Parathyroid adenoma (tissue), 2 donors: Measurements from ENCODE around the gene PSENEN.

Source experiments
- H2AFZ ChIP-seq: fragments of 300-600 bp; sonication (generic); one replicate; pipeline ENCODE4 v1.7.0; 2017; ENCODE audit warnings: antibody characterized with exemption, mild to moderate bottlenecking
- H3K27ac ChIP-seq: fragments of 300-600 bp; sonication (generic); one replicate; pipeline ENCODE4 v1.7.0; 2017
- H3K27me3 ChIP-seq: fragments of 300-600 bp; sonication (generic); one replicate; pipeline ENCODE4 v1.7.0; 2017; ENCODE audit warnings: low read length; ENCODE audit not compliant: control insufficient read depth, insufficient read depth
- H3K36me3 ChIP-seq: fragments of 300-600 bp; sonication (generic); one replicate; pipeline ENCODE4 v1.7.0; 2017; ENCODE audit warnings: low read length; ENCODE audit not compliant: control insufficient read depth, insufficient read depth
- H3K4me1 ChIP-seq: fragments of 300-600 bp; sonication (generic); one replicate; pipeline ENCODE4 v1.7.0; 2017; ENCODE audit warnings: control low read depth
- H3K4me2 ChIP-seq: fragments of 300-600 bp; sonication (generic); one replicate; pipeline ENCODE4 v1.7.0; 2017; ENCODE audit warnings: low read length
- H3K4me3 ChIP-seq: fragments of 300-600 bp; sonication (generic); one replicate; pipeline ENCODE4 v1.7.0; 2017; ENCODE audit warnings: low read depth, low read length
- H3K79me2 ChIP-seq: fragments of 300-600 bp; sonication (generic); one replicate; pipeline ENCODE4 v1.7.0; 2017; ENCODE audit warnings: control low read depth
- H3K9ac ChIP-seq: fragments of 300-600 bp; sonication (generic); one replicate; pipeline ENCODE4 v1.7.0; 2017; ENCODE audit warnings: mild to moderate bottlenecking
- H3K9me3 ChIP-seq: fragments of 300-600 bp; sonication (generic); one replicate; pipeline ENCODE4 v1.7.0; 2017; ENCODE audit warnings: low read length; ENCODE audit not compliant: control insufficient read depth
- CTCF ChIP-seq: fragments of 300-600 bp; sonication (generic); IDR thresholded peaks from one replicate; pipeline ENCODE4 v1.7.0; 2017; ENCODE audit warnings: antibody characterized with exemption, mild to moderate bottlenecking
- donor health status: primary hyperparathyroidism.

The PSENEN gene

GRCh38 chr19:35745328-35746086 lies at the start of gene PSENEN, which contains the start of gene U2AF1L4:
Gene PSENEN, plus strand, starts transcription at chr19:35745651. Its CDS starts 280 bp downstream, at chr19:35745931.
Gene U2AF1L4, minus strand, starts transcription at chr19:35745418. Its CDS starts 27 bp downstream, at chr19:35745391.
- Histone ChIP-seq H3K9me3 (no peaks in the 10 kb centered on the region), H3K4me3 (peak within 1 kb of the TSS; percentile 99), H2AFZ (peak within 1 kb of the TSS; percentile 87), H3K27ac (peak within 1 kb of the TSS; percentile 99), H3K79me2 (no peaks in the 10 kb centered on the region), H3K9ac (peak within 1 kb of the TSS; percentile 57), H3K4me2 (peak within 1 kb of the TSS; percentile 88), H3K4me1 (peaks cover 8% of the 10 kb centered on the region), H3K27me3 (no peaks in the 10 kb centered on the region), H3K36me3 (no peaks in the 10 kb centered on the region)
- no peak for TF ChIP-seq CTCF

- TF ChIP-seq CTCF = no peak
- no peaks in the 10 kb centered on the region for H3K79me2 ChIP-seq
- H3K27ac ChIP-seq = no peak overlapping the region
- no peaks in the 10 kb centered on the region for H3K4me1 ChIP-seq
- no peak overlapping the region for H3K9ac ChIP-seq
- H2AFZ ChIP-seq = no peak overlapping the region
- H3K4me2 ChIP-seq = no peak overlapping the region
- no peaks in the 10 kb centered on the region for H3K27me3 ChIP-seq
- no peaks in the 10 kb centered on the region for H3K36me3 ChIP-seq
- no peak overlapping the region for H3K4me3 ChIP-seq
- no peaks in the 10 kb centered on the region for H3K9me3 ChIP-seq
Observed at GRCh38 chr19:35695895-35696422, 49.5 kb upstream of the PSENEN start.

GRCh38 chr19:35696835-35697234 lies 48.6 kb upstream of the PSENEN start:
- Histone ChIP-seq H3K4me2 (no peak overlapping the region), H3K4me3 (no peak overlapping the region), H3K36me3 (no peaks in the 10 kb centered on the region), H3K9ac (no peak overlapping the region), H3K27ac (no peak overlapping the region), H3K4me1 (no peaks in the 10 kb centered on the region), H3K27me3 (no peaks in the 10 kb centered on the region), H3K79me2 (no peaks in the 10 kb centered on the region), H3K9me3 (no peaks in the 10 kb centered on the region), H2AFZ (no peak overlapping the region)
- TF ChIP-seq CTCF = no peak

- Histone ChIP-seq H3K4me2 (peak overlapping the region; percentile 73), H3K4me3 (peak overlapping the region; percentile 68), H3K9ac (no peak overlapping the region), H3K79me2 (no peaks in the 10 kb centered on the region), H3K4me1 (no peaks in the 10 kb centered on the region), H3K27ac (peak overlapping the region; percentile 5), H3K27me3 (no peaks in the 10 kb centered on the region), H2AFZ (peak overlapping the region; percentile 84), H3K36me3 (no peaks in the 10 kb centered on the region), H3K9me3 (no peaks in the 10 kb centered on the region)
- no peak for TF ChIP-seq CTCF
Observed at GRCh38 chr19:35702223-35703012, 43.0 kb upstream of the PSENEN start.
